Measurements from ENCODE around the gene KCNG2. TPM values are rescaled to one million over a fixed set of nuclear protein-coding genes. Genes with fewer than 3 reads are reported as not detected.

KCNG2 gene
- total RNA-seq, 6 experiments from 2014 or later, result not detected

- Histone ChIP-seq H3K9me3 (no peaks in the 10 kb centered on the region), H3K4me1 (no peaks in the 10 kb centered on the region), H3K36me3 (no peaks in the 10 kb centered on the region), H3K27ac (no peak overlapping the region), H3K27me3 (no peaks in the 10 kb centered on the region), H3K4me3 (no peak overlapping the region)
- 17% methylated on average over 1 of the region's 14 CpGs for WGBS (ENCODE audit: insufficient coverage, low coverage, low lambda C conversion rate, missing lambda C conversion rate)
- intact Hi-C loops (cut with DNase I), result no loop called here
- DNase-seq (no peak), ATAC-seq (no peak)
- TF ChIP-seq POLR2A (IDR thresholded peaks at IDR 0.05), result no peak
- TF ChIP-seq, protein P1, sequence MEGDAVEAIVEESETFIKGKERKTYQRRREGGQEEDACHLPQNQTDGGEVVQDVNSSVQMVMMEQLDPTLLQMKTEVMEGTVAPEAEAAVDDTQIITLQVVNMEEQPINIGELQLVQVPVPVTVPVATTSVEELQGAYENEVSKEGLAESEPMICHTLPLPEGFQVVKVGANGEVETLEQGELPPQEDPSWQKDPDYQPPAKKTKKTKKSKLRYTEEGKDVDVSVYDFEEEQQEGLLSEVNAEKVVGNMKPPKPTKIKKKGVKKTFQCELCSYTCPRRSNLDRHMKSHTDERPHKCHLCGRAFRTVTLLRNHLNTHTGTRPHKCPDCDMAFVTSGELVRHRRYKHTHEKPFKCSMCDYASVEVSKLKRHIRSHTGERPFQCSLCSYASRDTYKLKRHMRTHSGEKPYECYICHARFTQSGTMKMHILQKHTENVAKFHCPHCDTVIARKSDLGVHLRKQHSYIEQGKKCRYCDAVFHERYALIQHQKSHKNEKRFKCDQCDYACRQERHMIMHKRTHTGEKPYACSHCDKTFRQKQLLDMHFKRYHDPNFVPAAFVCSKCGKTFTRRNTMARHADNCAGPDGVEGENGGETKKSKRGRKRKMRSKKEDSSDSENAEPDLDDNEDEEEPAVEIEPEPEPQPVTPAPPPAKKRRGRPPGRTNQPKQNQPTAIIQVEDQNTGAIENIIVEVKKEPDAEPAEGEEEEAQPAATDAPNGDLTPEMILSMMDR (IDR thresholded peaks at IDR 0.05), result no peak
Observed at GRCh38 chr18:79818036-79818435, 20.3 kb downstream of the KCNG2 start.

GRCh38 chr18:79818631-79819030 lies 20.9 kb downstream of the KCNG2 start:
- Histone ChIP-seq H3K4me1 (no peaks in the 10 kb centered on the region), H3K36me3 (no peaks in the 10 kb centered on the region), H3K27ac (no peak overlapping the region), H3K4me3 (no peak overlapping the region), H3K9me3 (no peaks in the 10 kb centered on the region), H3K27me3 (no peaks in the 10 kb centered on the region)
- ATAC-seq, result no peak
- no peak for TF ChIP-seq POLR2A (IDR thresholded peaks at IDR 0.05)
- TF ChIP-seq, protein P1 (IDR thresholded peaks at IDR 0.05), result no peak
- intact Hi-C loops (cut with DNase I), result no loop called here
- no peak for DNase-seq
- 70% methylated on average over 11 of the region's 18 CpGs for WGBS (ENCODE audit: insufficient coverage, low coverage, low lambda C conversion rate, missing lambda C conversion rate)

DNA sequence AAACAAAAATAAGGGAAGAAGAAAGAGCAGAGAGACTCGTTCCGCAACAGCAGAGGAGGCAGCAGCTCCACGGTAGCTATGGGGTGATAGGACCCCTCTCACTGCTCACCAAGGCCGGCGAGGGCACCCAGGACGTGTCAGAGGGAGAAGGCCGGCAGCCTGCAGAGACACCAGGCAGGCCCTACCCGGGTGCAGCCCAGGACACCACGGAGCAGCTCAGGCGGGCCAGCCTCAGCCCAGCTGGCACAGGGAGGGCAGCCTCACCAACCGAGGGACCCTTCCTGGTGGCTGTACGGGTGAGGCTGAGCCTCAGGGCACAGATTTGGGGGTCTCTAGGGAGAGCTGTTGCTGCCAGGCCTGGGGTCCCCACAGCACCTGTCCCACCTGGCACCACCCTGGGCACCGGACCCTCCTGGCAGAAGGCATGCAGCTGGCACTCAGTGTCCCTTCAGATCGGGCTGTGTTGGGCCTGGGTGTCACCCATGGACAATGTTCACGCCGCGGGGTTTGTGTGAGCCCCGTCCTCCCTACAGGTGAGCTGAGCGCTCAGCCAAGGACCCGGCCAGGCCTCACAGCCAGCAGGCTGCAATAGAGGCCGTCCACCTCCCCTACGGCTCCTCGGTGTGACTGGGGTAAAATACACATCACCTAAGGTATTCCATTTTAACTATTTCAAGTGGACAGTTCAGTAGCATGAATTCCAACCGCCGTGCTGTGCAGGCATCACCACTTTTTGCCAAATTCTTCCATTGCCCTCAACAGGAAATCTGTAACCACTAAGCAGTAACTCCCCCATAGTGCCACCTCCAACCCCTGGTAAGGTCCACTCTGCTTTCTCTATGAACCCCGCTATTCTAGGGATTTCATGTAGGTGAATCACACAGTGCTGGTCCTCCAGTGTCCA lies 21.6 kb downstream of the KCNG2 start:
- H3K27me3 ChIP-seq, result no peaks in the 10 kb centered on the region
- intact Hi-C loops (cut with DNase I), result no loop called here
- H3K36me3 ChIP-seq, result no peaks in the 10 kb centered on the region
- H3K4me3 ChIP-seq, result no peak overlapping the region
- no peaks in the 10 kb centered on the region for H3K4me1 ChIP-seq
- ATAC-seq (peak in 2 of 4 donors; percentile 7 to 9), DNase-seq (no peak)
- H3K27ac ChIP-seq, result no peak overlapping the region
- H3K9me3 ChIP-seq, result no peaks in the 10 kb centered on the region
- no peak for TF ChIP-seq POLR2A (IDR thresholded peaks at IDR 0.05)
- TF ChIP-seq, protein P1 (IDR thresholded peaks at IDR 0.05), result no peak
- WGBS (ENCODE audit: insufficient coverage, low coverage, low lambda C conversion rate, missing lambda C conversion rate), result 70% methylated on average over 6 of the region's 26 CpGs

- intact Hi-C loops (cut with DNase I), result no loop called here
- H3K27me3 ChIP-seq, result no peaks in the 10 kb centered on the region
- no peaks in the 10 kb centered on the region for H3K4me1 ChIP-seq
- no peak for DNase-seq
- no peak for TF ChIP-seq POLR2A (IDR thresholded peaks at IDR 0.05)
- TF ChIP-seq, protein P1 (IDR thresholded peaks at IDR 0.05), result no peak
- H3K9me3 ChIP-seq, result no peaks in the 10 kb centered on the region
- H3K36me3 ChIP-seq, result no peaks in the 10 kb centered on the region
- H3K27ac ChIP-seq, result no peak overlapping the region
- peak; percentile 52 to 72 (median 56) for ATAC-seq
- no peak overlapping the region for H3K4me3 ChIP-seq
- WGBS (ENCODE audit: insufficient coverage, low coverage, low lambda C conversion rate, missing lambda C conversion rate), result 44% methylated on average over 9 of the region's 14 CpGs
Observed at GRCh38 chr18:79819968-79820351, 22.2 kb downstream of the KCNG2 start.
